Endodermal cell (in vitro differentiated cells): ENCODE measurements around the gene ZNF446. TPM values are rescaled to one million over a fixed set of nuclear protein-coding genes. Genes with fewer than 3 reads are reported as not detected.
"Not testable (repeated sequence)": the region's sequence is repeated elsewhere in the genome, so short reads cannot be mapped to it uniquely, and the experiment has no call there.

Experiments used
- DNase-seq: peaks from one replicate; pipeline ENCODE4 v3.0.0-alpha.2; 2017
- H3K27ac ChIP-seq: 2 replicates; pipeline ENCODE4 v1.5.1; 2013; ENCODE audit warnings: mild to moderate bottlenecking, low read depth, low read length, moderate library complexity
- H3K27me3 ChIP-seq: 2 replicates; pipeline ENCODE4 v1.6.1; 2013; ENCODE audit warnings: mild to moderate bottlenecking, low read length, moderate library complexity; ENCODE audit not compliant: insufficient read depth, control insufficient read depth, poor library complexity, severe bottlenecking
- H3K36me3 ChIP-seq: 2 replicates; pipeline ENCODE4 v1.7.0; 2013; ENCODE audit warnings: mild to moderate bottlenecking, low read length, moderate library complexity; ENCODE audit not compliant: control insufficient read depth, insufficient read depth
- H3K4me1 ChIP-seq: one replicate; pipeline ENCODE4 v1.7.0; 2013; ENCODE audit warnings: low read length; ENCODE audit not compliant: control insufficient read depth, insufficient read depth
- H3K4me3 ChIP-seq: 2 replicates; pipeline ENCODE4 v1.5.1; 2013; ENCODE audit warnings: mild to moderate bottlenecking, low read length, moderate library complexity
- H3K9ac ChIP-seq: 2 replicates; pipeline ENCODE4 v1.6.1; 2013; ENCODE audit warnings: mild to moderate bottlenecking, low read length, moderate library complexity; ENCODE audit not compliant: poor library complexity, severe bottlenecking; ENCODE audit errors: extremely low read depth
- H3K9me3 ChIP-seq: 2 replicates; pipeline ENCODE4 v1.6.1; 2013; ENCODE audit warnings: mild to moderate bottlenecking, low read length, moderate library complexity; ENCODE audit not compliant: control insufficient read depth
- H3K27ac Mint-ChIP-seq: 2 replicates; pipeline ENCODE4 v1.8.0; 2020; ENCODE audit warnings: mixed read lengths
- H3K27me3 Mint-ChIP-seq: 2 replicates; pipeline ENCODE4 v1.8.0; 2021; ENCODE audit warnings: mild to moderate bottlenecking, mixed read lengths; ENCODE audit not compliant: insufficient read depth
- H3K36me3 Mint-ChIP-seq: 2 replicates; pipeline ENCODE4 v1.8.0; 2020; ENCODE audit warnings: low read depth, mixed read lengths
- H3K4me1 Mint-ChIP-seq: 2 replicates; pipeline ENCODE4 v1.8.0; 2020; ENCODE audit warnings: mixed read lengths
- H3K4me3 Mint-ChIP-seq: 2 replicates; pipeline ENCODE4 v1.8.0; 2020; ENCODE audit warnings: mild to moderate bottlenecking, moderate library complexity, mixed read lengths
- H3K9me3 Mint-ChIP-seq: 2 replicates; pipeline ENCODE4 v1.8.0; 2020; ENCODE audit warnings: mild to moderate bottlenecking, mixed read lengths
- CTCF ChIP-seq: fragments of 200-600 bp; sonication (generic); conservative IDR thresholded peaks from 2 replicates; pipeline ENCODE4 v1.5.0; 2021; ENCODE audit warnings: antibody characterized with exemption, mild to moderate bottlenecking
- WGBS, 2 experiments: methylation state at CpG; one replicate each; pipeline versions ENCODE4 v1.1.5 to v1.1.7; 2013; ENCODE audit warnings: missing lambda C conversion rate in 2 of 2, mixed read lengths in 1 of 2; ENCODE audit not compliant: insufficient coverage in 1 of 2, insufficient read length in 1 of 2; 5-methylcytosine and 5-hydroxymethylcytosine counted together
- total RNA-seq, 2 donors: library from RNA; stranded (reverse); fragmentation: NEBNext Ultra II Directional in 1 of 2; extraction: Animal tissue kit (Norgen Biotek cat#: 25700) in 1 of 2; gene quantifications; 2 replicates in 1 of 2; 3 replicates in 1 of 2; pipeline ENCODE4 v1.2.1, GENCODE V29; 2021

ZNF446 gene
- total RNA-seq, 2 donors from 2014 or later = 10.4 to 10.7 TPM

- peaks cover 72% of the 10 kb centered on the region for H3K36me3 Mint-ChIP-seq
- Histone ChIP-seq H3K4me3 (peak overlapping the region; percentile 66), H3K27ac (no peak overlapping the region), H3K4me1 (no peaks in the 10 kb centered on the region), H3K9me3 (peaks cover 99% of the 10 kb centered on the region), H3K36me3 (peaks cover 52% of the 10 kb centered on the region), H3K9ac (no peak overlapping the region), H3K27me3 (no peaks in the 10 kb centered on the region)
- no peak for DNase-seq
- no peak overlapping the region for H3K4me3 Mint-ChIP-seq
- H3K27ac Mint-ChIP-seq = no peak overlapping the region
- H3K9me3 Mint-ChIP-seq = peaks cover 95% of the 10 kb centered on the region
- TF ChIP-seq CTCF = no peak
- peaks cover 18% of the 10 kb centered on the region for H3K27me3 Mint-ChIP-seq
- no peaks in the 10 kb centered on the region for H3K4me1 Mint-ChIP-seq
- 98 to 100% methylated on average over 1 to 2 of the region's 2 CpGs for WGBS, 2 experiments
Observed at GRCh38 chr19:58434217-58434616, 41.9 kb upstream of the ZNF446 start.

GRCh38 chr19:58439576-58440554 is 36.3 kb upstream of the ZNF446 start, which contains the start of gene ZNF132:
Gene ZNF132, minus strand, starts transcription at chr19:58440153. Its CDS starts 332 bp downstream, at chr19:58439821.
- Mint-ChIP-seq H3K4me3 (peak within 1 kb of the TSS; percentile 59), H3K9me3 (peaks cover 79% of the 10 kb centered on the region), H3K27ac (peak within 1 kb of the TSS; percentile 44), H3K4me1 (no peaks in the 10 kb centered on the region), H3K36me3 (peaks cover 37% of the 10 kb centered on the region), H3K27me3 (peaks cover 58% of the 10 kb centered on the region)
- H3K27me3 ChIP-seq = peaks cover 27% of the 10 kb centered on the region
- DNase-seq = peak; percentile 67
- peaks cover 22% of the 10 kb centered on the region for H3K36me3 ChIP-seq
- TF ChIP-seq CTCF = no peak
- peaks cover 58% of the 10 kb centered on the region for H3K9me3 ChIP-seq
- H3K27ac ChIP-seq = no peak within 1 kb of the TSS
- 16 to 26% methylated on average over 32 to 59 of the region's 59 CpGs for WGBS, 2 experiments
- H3K9ac ChIP-seq = peak within 1 kb of the TSS; percentile 50
- H3K4me3 ChIP-seq = peak within 1 kb of the TSS; percentile 88
- no peaks in the 10 kb centered on the region for H3K4me1 ChIP-seq

- H3K4me3 ChIP-seq = peak overlapping the region; percentile 88
- H3K9me3 ChIP-seq = peaks cover 52% of the 10 kb centered on the region
- H3K4me3 Mint-ChIP-seq = peak overlapping the region; percentile 59
- WGBS, 2 experiments = 50 to 87% methylated on average over 14 to 31 of the region's 31 CpGs
- no peak for TF ChIP-seq CTCF
- H3K27ac ChIP-seq = no peak overlapping the region
- H3K36me3 Mint-ChIP-seq = peaks cover 30% of the 10 kb centered on the region
- H3K27me3 ChIP-seq = peaks cover 34% of the 10 kb centered on the region
- H3K36me3 ChIP-seq = peaks cover 15% of the 10 kb centered on the region
- H3K4me1 Mint-ChIP-seq = no peaks in the 10 kb centered on the region
- peaks cover 72% of the 10 kb centered on the region for H3K9me3 Mint-ChIP-seq
- H3K9ac ChIP-seq = no peak overlapping the region
- no peak for DNase-seq
- no peaks in the 10 kb centered on the region for H3K4me1 ChIP-seq
- peak overlapping the region; percentile 44 for H3K27ac Mint-ChIP-seq
- peaks cover 65% of the 10 kb centered on the region for H3K27me3 Mint-ChIP-seq
Observed at GRCh38 chr19:58440556-58440955, 35.6 kb upstream of the ZNF446 start.

- Histone ChIP-seq H3K9me3 (peaks cover 28% of the 10 kb centered on the region), H3K27me3 (peaks cover 41% of the 10 kb centered on the region)
- not testable (repeated sequence) for H3K4me3 Mint-ChIP-seq, H3K27ac Mint-ChIP-seq, H3K4me1 Mint-ChIP-seq, H3K36me3 ChIP-seq, H3K27ac ChIP-seq, H3K4me3 ChIP-seq, H3K9ac ChIP-seq, DNase-seq, H3K4me1 ChIP-seq, H3K36me3 Mint-ChIP-seq
- Mint-ChIP-seq H3K9me3 (peaks cover 66% of the 10 kb centered on the region), H3K27me3 (peaks cover 81% of the 10 kb centered on the region)
- WGBS, 2 experiments = 86 to 87% methylated on average over 6 to 7 of the region's 7 CpGs
Observed at GRCh38 chr19:58442986-58443385, 33.2 kb upstream of the ZNF446 start.

- H3K4me1 Mint-ChIP-seq, H3K4me1 ChIP-seq, DNase-seq, H3K9ac ChIP-seq, H3K27ac ChIP-seq, H3K36me3 Mint-ChIP-seq, H3K27ac Mint-ChIP-seq, H3K4me3 Mint-ChIP-seq, H3K4me3 ChIP-seq, H3K36me3 ChIP-seq: not testable (repeated sequence)
- H3K9me3 Mint-ChIP-seq = peaks cover 42% of the 10 kb centered on the region
- Histone ChIP-seq H3K27me3 (peaks cover 44% of the 10 kb centered on the region), H3K9me3 (peaks cover 26% of the 10 kb centered on the region)
- H3K27me3 Mint-ChIP-seq = peaks cover 78% of the 10 kb centered on the region
- 54 to 75% methylated on average over 3 of the region's 3 CpGs for WGBS, 2 experiments
Observed at GRCh38 chr19:58448860-58449259, 27.3 kb upstream of the ZNF446 start.
